Pancreas (tissue), 10 donors: Measurements from ENCODE around the gene CYP4F12. TPM values are rescaled to one million over a fixed set of nuclear protein-coding genes. Genes with fewer than 3 reads are reported as not detected.

Source experiments
- ATAC-seq, 4 donors: fragments of 200-7000 bp; cut with Tn5 transposase; one replicate each; pipeline versions ENCODE4 v1.8.0 to v1.9.1; 2020; ENCODE audit warnings: mild to moderate bottlenecking in 4 of 4, moderate library complexity in 4 of 4
- DNase-seq, 6 donors: peaks; one replicate each; pipeline ENCODE4 v3.0.0-alpha.2; 2020
- FAIRE-seq: peaks from 2 replicates; lab custom pipeline; 2012; peaks lifted over from hg19 to GRCh38; lab: Jason Lieb, UNC
- H3K27ac ChIP-seq, 4 donors: fragments of 200-600 bp; sonication (generic); 1 replicate in 3 of 4; 2 replicates in 1 of 4; pipeline versions ENCODE4 v1.5.0 to v1.8.0; 2020
- H3K27me3 ChIP-seq, 4 donors: fragments of 200-600 bp; one replicate each; pipeline ENCODE4 v1.8.0; 2021
- H3K36me3 ChIP-seq, 3 donors: fragments of 200-600 bp; sonication (generic) in 1 of 3; one replicate each; pipeline versions ENCODE4 v1.5.0 to v1.8.0; 2020 to 2021
- H3K4me1 ChIP-seq, 3 donors: fragments of 200-600 bp; one replicate each; pipeline ENCODE4 v1.8.0; 2021
- H3K4me3 ChIP-seq, 4 donors: fragments of 200-600 bp; sonication (generic) in 2 of 4; one replicate each; pipeline versions ENCODE4 v1.5.0 to v1.8.0; 2020 to 2021
- H3K9me3 ChIP-seq, 4 donors: fragments of 200-600 bp; one replicate each; pipeline ENCODE4 v1.8.0; 2021
- CTCF ChIP-seq, 4 donors: fragments of 200-600 bp; sonication (generic) in 3 of 4; IDR thresholded peaks; one replicate each; pipeline versions ENCODE4 v1.5.0 to v1.8.0; 2021; ENCODE audit warnings: antibody characterized with exemption in 4 of 4
- whole genome bisulfite sequencing, 2 donors: extraction: QIAGEN DNeasy Blood & Tissue Kit; methylation state at CpG; one replicate each; pipeline ENCODE4 v1.1.7; 2013; 5-methylcytosine and 5-hydroxymethylcytosine counted together
- intact Hi-C, 3 donors: fragments of 100-400 bp; cut with DNase I; formaldehyde crosslinking; loops; one replicate each; pipeline versions ENCODE4 v1.11.1 to v1.14.2; 2022
- polyA plus RNA-seq, 2 donors: library from polyadenylated mRNA; stranded (reverse); fragments of 200-250 nt; gene quantifications; one replicate each; pipeline ENCODE4 v1.2.3, GENCODE V29; 2013
- total RNA-seq, 6 donors: library from RNA; stranded (reverse); fragmentation: NEBNext Ultra II Directional in 4 of 6; extraction: Animal tissue kit (Norgen Biotek cat#: 25700) in 4 of 6; gene quantifications; one replicate each; pipeline versions ENCODE4 v1.2.1 to v1.2.4, GENCODE V29; 2021 to 2023
- donor health status: healthy with polysubstance abuse.
- donor health status: DM: no; HTN: no; CAD: no; lungs with moderate emphysema.
- donor health status: DM: no; HTN: no; CAD: no.
- donor health status: control.
- donor health status: control.
- donor health status: Bipolar disorder and iron deficiency.
- donor health status: DM: yes; HTN: yes; CAD: no.
- donor health status: DM: no; HTN: no; CAD: no.
- donor health status: DM: no; HTN: no; CAD: no.
- donor health status: DM: yes; HTN: yes; CAD: no.

Gene CYP4F12
- total RNA-seq (1 to 10 TPM in 1 of 6 donors, under 1 TPM in 5; 0.28 to 2.0 (median 0.63) TPM), polyA plus RNA-seq (1 to 10 TPM; 3.4 to 6.1 TPM)

GRCh38 chr19:15672580-15673175 is at the start of gene CYP4F12:
Gene CYP4F12, plus strand, starts transcription at chr19:15673087. Its CDS starts 443 bp downstream, at chr19:15673530.
- ATAC-seq (peak; percentile 48 to 92 (median 84)), DNase-seq (peak; percentile 27 to 71 (median 45)), FAIRE-seq (peak; percentile 89)
- H3K27me3 ChIP-seq = no peaks in the 10 kb centered on the region
- H3K36me3 ChIP-seq = no peaks in the 10 kb centered on the region
- H3K4me1 ChIP-seq = no peaks in the 10 kb centered on the region
- no peaks in the 10 kb centered on the region for H3K9me3 ChIP-seq
- 39 to 50% methylated on average over 6 of the region's 6 CpGs for WGBS, 2 donors
- H3K27ac ChIP-seq = no peak within 1 kb of the TSS
- intact Hi-C loops = no loop called here
- TF ChIP-seq CTCF (IDR thresholded peaks at IDR 0.05) = no peak
- no peak within 1 kb of the TSS for H3K4me3 ChIP-seq

- intact Hi-C loops = loop anchor here in 1 of 3 donors (10.0 kb wide), 1 partner anchor 251 kb away; no protein-coding TSS in a partner anchor
- no peak for TF ChIP-seq CTCF (IDR thresholded peaks at IDR 0.05)
- 4 to 11% methylated on average over 9 of the region's 9 CpGs for WGBS, 2 donors
- Histone ChIP-seq H3K27ac (no peak overlapping the region), H3K36me3 (no peaks in the 10 kb centered on the region), H3K27me3 (peaks cover 0 to 14% (median 4%) of the 10 kb centered on the region in 4 donors), H3K4me3 (no peak overlapping the region), H3K9me3 (no peaks in the 10 kb centered on the region), H3K4me1 (no peaks in the 10 kb centered on the region)
- ATAC-seq (no peak), FAIRE-seq (no peak), DNase-seq (no peak)
Observed at GRCh38 chr19:15623711-15624318, 49.1 kb upstream of the CYP4F12 start.

- Histone ChIP-seq H3K36me3 (no peaks in the 10 kb centered on the region), H3K4me3 (no peak overlapping the region), H3K9me3 (no peaks in the 10 kb centered on the region), H3K27me3 (peaks cover 0 to 9% (median 4%) of the 10 kb centered on the region in 4 donors), H3K4me1 (no peaks in the 10 kb centered on the region), H3K27ac (no peak overlapping the region)
- intact Hi-C loops = loop anchor here in 1 of 3 donors (10.0 kb wide), 1 partner anchor 246 kb away; no protein-coding TSS in a partner anchor
- WGBS, 2 donors = 36 to 39% methylated on average over 19 to 22 of the region's 22 CpGs
- no peak for FAIRE-seq
- no peak for DNase-seq
- no peak for TF ChIP-seq CTCF (IDR thresholded peaks at IDR 0.05)
- no peak for ATAC-seq
Observed at GRCh38 chr19:15628236-15629002, 44.5 kb upstream of the CYP4F12 start.

GRCh38 chr19:15629003-15629880 is 43.6 kb upstream of the CYP4F12 start:
- peak; percentile 96 to 100 (median 100) for ATAC-seq
- Histone ChIP-seq H3K4me3 (no peak overlapping the region), H3K27me3 (peaks cover 0 to 8% (median 4%) of the 10 kb centered on the region in 4 donors), H3K4me1 (no peaks in the 10 kb centered on the region), H3K36me3 (no peaks in the 10 kb centered on the region), H3K9me3 (no peaks in the 10 kb centered on the region), H3K27ac (no peak overlapping the region)
- peak; percentile 63 to 99 (median 88) for DNase-seq
- intact Hi-C loops = loop anchor here in 1 of 3 donors (10.0 kb wide), 1 partner anchor 246 kb away; no protein-coding TSS in a partner anchor
- peak; percentile 89 to 97 (median 96) for TF ChIP-seq CTCF (IDR thresholded peaks at IDR 0.05)
- no peak for FAIRE-seq
- 9 to 17% methylated on average over 25 of the region's 25 CpGs for WGBS, 2 donors
